Muscle of leg (tissue), 11 donors: Measurements from ENCODE around the gene GRIA4. TPM values are rescaled to one million over a fixed set of nuclear protein-coding genes. Genes with fewer than 3 reads are reported as not detected.
A peak's percentile ranks its signal among the peaks of the same experiment; 100 is the strongest.

Experiments
- DNase-seq: peaks from one replicate; pipeline ENCODE4 v3.0.0; 2013
- H3K27ac ChIP-seq: one replicate; pipeline ENCODE4 v1.5.1; 2013; ENCODE audit warnings: mild to moderate bottlenecking, low read length, control low read depth
- H3K27me3 ChIP-seq: one replicate; pipeline ENCODE4 v1.6.1; 2013; ENCODE audit warnings: low read length; ENCODE audit not compliant: control insufficient read depth, insufficient read depth
- H3K36me3 ChIP-seq: one replicate; pipeline ENCODE4 v1.6.1; 2013; ENCODE audit warnings: low read length; ENCODE audit not compliant: control insufficient read depth, insufficient read depth
- H3K4me1 ChIP-seq: one replicate; pipeline ENCODE4 v1.6.1; 2013; ENCODE audit warnings: low read length; ENCODE audit not compliant: control insufficient read depth, insufficient read depth
- H3K4me3 ChIP-seq: one replicate; pipeline ENCODE4 v1.5.1; 2013; ENCODE audit warnings: low read length, control low read depth
- H3K9me3 ChIP-seq: replicated peaks from 2 replicates; pipeline ENCODE4 v1.6.1; 2013; ENCODE audit warnings: low read depth, low read length; ENCODE audit not compliant: control insufficient read depth
- WGBS: methylation state at CpG from one replicate; pipeline ENCODE4 v1.1.5; 2013; ENCODE audit warnings: missing lambda C conversion rate; ENCODE audit not compliant: insufficient coverage; 5-methylcytosine and 5-hydroxymethylcytosine counted together
- polyA plus RNA-seq, 8 donors: library from polyadenylated mRNA; unstranded; fragments of 120-200 nt; gene quantifications; one replicate each; pipeline versions ENCODE4 v1.2.1 to v1.2.3, GENCODE V29; 2013; ENCODE audit warnings: inconsistent platforms in 1 of 8, low replicate concordance in 1 of 8; ENCODE audit not compliant: insufficient read length in 8 of 8, insufficient read depth in 1 of 8
- total RNA-seq: library from RNA; stranded (reverse); fragments of 120-200 nt; gene quantifications from one replicate; pipeline ENCODE4 v1.2.4, GENCODE V29; 2013

GRIA4 gene
- total and polyA plus RNA-seq, 9 donors, result 2.7 to 14.6 (median 7.8) TPM

DNA sequence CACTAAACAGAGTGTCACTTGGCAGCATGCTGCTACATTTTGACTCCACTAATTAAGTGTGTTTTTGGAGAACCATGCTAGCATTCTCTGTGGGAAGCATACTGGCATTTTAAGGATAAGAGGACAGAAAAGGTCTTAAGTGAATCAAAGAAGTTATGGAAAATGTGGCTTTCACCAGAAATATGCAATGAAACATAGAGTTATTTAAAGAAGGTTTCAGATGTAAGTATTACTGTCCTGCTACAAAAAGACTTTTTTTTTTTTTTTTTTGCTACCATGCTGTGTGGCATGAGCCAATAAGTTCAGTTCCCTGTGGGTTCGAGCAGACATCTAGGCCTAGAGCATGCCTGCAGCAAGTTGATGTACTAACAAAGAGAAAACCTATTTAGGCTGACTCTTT lies 224.6 kb downstream of the GRIA4 start:
- Histone ChIP-seq H3K4me1 (no peaks in the 10 kb centered on the region), H3K27ac (no peak overlapping the region), H3K36me3 (no peaks in the 10 kb centered on the region), H3K9me3 (no peaks in the 10 kb centered on the region), H3K4me3 (no peak overlapping the region), H3K27me3 (no peaks in the 10 kb centered on the region)
- no CpG with 5 or more reads among the region's 1 CpG for whole genome bisulfite sequencing
- no peak for DNase-seq

DNA sequence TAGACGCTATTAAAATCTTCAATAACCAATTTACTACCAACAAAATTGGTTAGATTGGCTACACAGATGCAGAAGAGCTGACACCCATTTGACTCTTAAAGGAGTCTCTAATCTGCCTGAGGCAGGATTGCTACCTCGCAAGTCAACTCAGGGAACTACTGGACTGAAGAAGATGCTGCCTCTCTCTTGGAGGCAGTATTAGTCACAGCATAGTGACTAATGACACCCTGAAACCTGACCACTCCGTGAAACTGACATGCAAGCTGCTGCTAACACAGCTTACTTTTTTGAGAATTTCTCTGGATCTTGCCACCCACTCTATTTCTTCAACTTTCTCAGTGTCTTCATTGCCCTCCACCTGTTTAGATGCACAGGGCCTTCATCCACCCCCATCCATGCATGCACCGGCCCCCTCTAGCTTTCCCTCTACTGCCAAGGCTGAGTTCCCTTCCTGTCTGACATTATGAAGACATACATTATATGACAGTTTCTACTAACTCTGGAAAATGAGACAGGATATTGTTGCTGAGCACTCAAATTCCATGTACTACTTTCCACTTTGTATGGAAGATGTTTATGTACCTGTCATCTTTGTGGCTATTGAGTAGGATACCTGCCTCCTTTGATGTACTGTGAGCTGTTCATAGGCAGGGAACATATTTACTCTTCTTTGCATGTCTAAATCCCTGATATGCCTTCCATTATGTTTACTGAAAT lies 229.0 kb downstream of the GRIA4 start:
- Histone ChIP-seq H3K27ac (no peak overlapping the region), H3K27me3 (no peaks in the 10 kb centered on the region), H3K36me3 (no peaks in the 10 kb centered on the region), H3K4me1 (no peaks in the 10 kb centered on the region), H3K4me3 (no peak overlapping the region), H3K9me3 (no peaks in the 10 kb centered on the region)
- DNase-seq, result no peak
- WGBS, result 64% methylated on average over 3 of the region's 4 CpGs

- no peak for DNase-seq
- H3K4me3 ChIP-seq, result no peak overlapping the region
- H3K27me3 ChIP-seq, result no peaks in the 10 kb centered on the region
- no peaks in the 10 kb centered on the region for H3K9me3 ChIP-seq
- H3K27ac ChIP-seq, result no peak overlapping the region
- H3K4me1 ChIP-seq, result no peaks in the 10 kb centered on the region
- no CpG with 5 or more reads among the region's 4 CpGs for WGBS
- no peaks in the 10 kb centered on the region for H3K36me3 ChIP-seq
These were observed 230.5 kb downstream of the GRIA4 start for GRCh38 chr11:105840391-105840790.

GRCh38 chr11:105852403-105852802 lies 242.5 kb downstream of the GRIA4 start:
- WGBS, result no CpG with 5 or more reads among the region's 3 CpGs
- no peak for DNase-seq
- Histone ChIP-seq H3K36me3 (no peaks in the 10 kb centered on the region), H3K9me3 (no peaks in the 10 kb centered on the region), H3K4me3 (no peak overlapping the region), H3K27me3 (no peaks in the 10 kb centered on the region), H3K4me1 (no peaks in the 10 kb centered on the region), H3K27ac (no peak overlapping the region)

DNA sequence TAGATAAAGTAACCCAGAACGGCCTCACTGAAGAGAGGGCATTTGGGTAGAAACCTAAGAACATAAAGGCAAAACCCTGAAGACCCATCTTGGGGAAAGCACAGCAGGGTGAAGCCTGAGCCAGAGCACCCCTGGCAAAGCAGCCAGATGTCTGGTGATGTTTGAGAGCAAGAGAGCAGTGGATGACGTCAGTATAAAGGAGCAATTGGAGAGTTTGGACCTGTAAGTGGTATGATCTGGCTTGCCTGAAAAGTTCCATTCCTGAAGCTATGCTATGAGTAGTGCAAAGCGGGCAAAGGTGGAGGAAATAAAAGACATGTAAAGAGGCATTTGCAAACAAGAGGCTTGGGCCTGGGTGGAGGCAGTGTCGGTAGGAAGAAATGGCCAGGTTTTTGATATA lies 244.4 kb downstream of the GRIA4 start:
- Histone ChIP-seq H3K27me3 (no peaks in the 10 kb centered on the region), H3K4me1 (no peaks in the 10 kb centered on the region), H3K9me3 (no peaks in the 10 kb centered on the region), H3K4me3 (no peak overlapping the region), H3K27ac (no peak overlapping the region), H3K36me3 (no peaks in the 10 kb centered on the region)
- WGBS, result 76% methylated on average over 4 of the region's 4 CpGs
- DNase-seq, result no peak

DNA sequence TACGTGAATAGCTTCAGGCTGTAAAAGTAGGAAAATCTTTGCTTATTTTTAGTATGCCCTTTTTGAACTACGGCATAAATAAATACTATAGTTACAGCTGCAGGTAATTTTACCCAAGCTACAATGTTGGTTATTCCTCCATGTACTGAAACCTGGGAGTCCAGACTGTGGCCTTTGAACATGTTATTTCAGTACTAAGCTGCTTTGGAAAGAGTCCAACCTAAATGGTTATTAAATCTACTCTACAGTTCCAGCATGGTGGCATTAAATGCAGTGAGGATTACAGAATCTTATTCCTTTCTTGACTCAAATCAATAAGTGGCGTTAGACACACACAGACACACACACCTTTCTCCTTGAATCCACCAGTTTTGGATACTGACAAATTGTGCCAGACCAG lies 247.1 kb downstream of the GRIA4 start:
- WGBS, result no CpG with 5 or more reads among the region's 3 CpGs
- H3K27ac ChIP-seq, result no peak overlapping the region
- no peaks in the 10 kb centered on the region for H3K36me3 ChIP-seq
- no peak overlapping the region for H3K4me3 ChIP-seq
- H3K9me3 ChIP-seq, result no peaks in the 10 kb centered on the region
- no peaks in the 10 kb centered on the region for H3K27me3 ChIP-seq
- DNase-seq, result no peak
- H3K4me1 ChIP-seq, result no peaks in the 10 kb centered on the region

- no peak overlapping the region for H3K27ac ChIP-seq
- no peaks in the 10 kb centered on the region for H3K36me3 ChIP-seq
- no peaks in the 10 kb centered on the region for H3K27me3 ChIP-seq
- no peaks in the 10 kb centered on the region for H3K9me3 ChIP-seq
- H3K4me1 ChIP-seq, result no peaks in the 10 kb centered on the region
- no peak for DNase-seq
- H3K4me3 ChIP-seq, result no peak overlapping the region
These were observed 247.9 kb downstream of the GRIA4 start for GRCh38 chr11:105857728-105858127.

GRCh38 chr11:105858841-105859240 lies 249.0 kb downstream of the GRIA4 start:
- DNase-seq, result peak; percentile 74
- H3K4me3 ChIP-seq, result no peak overlapping the region

DNA sequence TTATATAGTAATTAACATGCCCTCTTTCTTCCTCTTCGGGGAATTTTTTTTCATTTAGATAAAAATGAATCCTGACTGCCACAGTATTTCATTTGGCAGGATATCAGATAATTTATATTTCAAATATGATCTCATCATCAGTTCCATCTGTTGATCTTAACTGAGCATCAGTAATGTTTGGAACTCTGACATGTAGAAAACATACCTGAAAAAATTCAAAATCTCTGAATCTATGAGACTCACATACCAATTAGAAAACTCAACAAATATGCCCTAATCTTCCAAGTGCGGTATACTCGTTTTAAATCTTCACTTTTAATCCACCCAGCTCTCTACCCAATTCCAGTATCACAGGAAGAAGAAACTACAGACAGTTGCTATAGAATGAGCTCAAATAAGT lies 250.2 kb downstream of the GRIA4 start:
- H3K27me3 ChIP-seq, result no peaks in the 10 kb centered on the region
- DNase-seq, result no peak
- H3K9me3 ChIP-seq, result no peaks in the 10 kb centered on the region
- WGBS, result no CpG with 5 or more reads among the region's 3 CpGs
- no peaks in the 10 kb centered on the region for H3K36me3 ChIP-seq
- H3K4me1 ChIP-seq, result no peaks in the 10 kb centered on the region
- no peak overlapping the region for H3K4me3 ChIP-seq
- no peak overlapping the region for H3K27ac ChIP-seq

More at GRCh38 chr11:105858841-105859240, 249.0 kb downstream of the GRIA4 start:
- Histone ChIP-seq H3K4me1 (no peaks in the 10 kb centered on the region), H3K9me3 (no peaks in the 10 kb centered on the region), H3K27ac (no peak overlapping the region), H3K27me3 (no peaks in the 10 kb centered on the region), H3K36me3 (no peaks in the 10 kb centered on the region)

DNA sequence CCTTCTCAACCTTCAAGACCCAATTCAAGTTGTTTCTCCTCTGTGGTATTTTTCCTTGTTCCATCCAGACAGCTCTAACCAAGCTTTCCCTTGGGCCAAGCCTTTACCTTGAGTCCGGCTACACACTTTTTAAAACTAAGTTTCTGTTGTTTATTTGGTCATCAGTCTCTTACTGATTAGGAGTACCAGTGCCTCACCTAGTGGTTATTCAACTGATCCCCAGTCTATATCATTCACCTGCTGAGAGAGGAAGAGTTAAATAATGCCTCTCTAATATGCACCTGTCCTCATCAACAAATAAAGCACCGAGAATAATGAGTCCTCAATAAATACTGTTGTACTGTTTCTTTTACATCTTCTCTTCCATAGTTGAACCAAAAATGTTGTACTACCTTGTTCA lies 251.4 kb downstream of the GRIA4 start:
- no CpG with 5 or more reads among the region's 2 CpGs for WGBS
- H3K27me3 ChIP-seq, result no peaks in the 10 kb centered on the region

More for the DNA sequence above, 251.4 kb downstream of the GRIA4 start:
- Histone ChIP-seq H3K4me1 (no peaks in the 10 kb centered on the region), H3K4me3 (no peak overlapping the region), H3K27ac (no peak overlapping the region), H3K9me3 (no peaks in the 10 kb centered on the region), H3K36me3 (no peaks in the 10 kb centered on the region)
- DNase-seq, result no peak
